IPS-15b (cell line): Measurements from ENCODE around the gene MAGEA4.
"Not testable (repeated sequence)": the region's sequence is repeated elsewhere in the genome, so short reads cannot be mapped to it uniquely, and the experiment has no call there.

Experiments used
- H3K27me3 ChIP-seq: one replicate; pipeline ENCODE4 v1.6.1; 2013; ENCODE audit warnings: low read length; ENCODE audit not compliant: control insufficient read depth, insufficient read depth
- H3K36me3 ChIP-seq: one replicate; pipeline ENCODE4 v1.6.1; 2013; ENCODE audit warnings: low read length; ENCODE audit not compliant: control insufficient read depth, insufficient read depth
- H3K4me1 ChIP-seq: one replicate; pipeline ENCODE4 v1.6.1; 2013; ENCODE audit warnings: mild to moderate bottlenecking, low read length; ENCODE audit not compliant: control insufficient read depth, insufficient read depth
- H3K4me3 ChIP-seq: one replicate; pipeline ENCODE4 v1.5.1; 2013; ENCODE audit warnings: low read depth, low read length
- H3K9ac ChIP-seq: one replicate; pipeline ENCODE4 v1.6.1; 2013; ENCODE audit warnings: low read depth, mild to moderate bottlenecking, low read length
- H3K9me3 ChIP-seq: one replicate; pipeline ENCODE4 v1.6.1; 2013; ENCODE audit warnings: mild to moderate bottlenecking, low read length; ENCODE audit not compliant: control insufficient read depth, insufficient read depth

Gene MAGEA4

GRCh38 chrX:151901826-151902225 is 10.9 kb upstream of the MAGEA4 start:
- peaks cover 13% of the 10 kb centered on the region for H3K9me3 ChIP-seq
- no peak overlapping the region for H3K9ac ChIP-seq
- no peaks in the 10 kb centered on the region for H3K4me1 ChIP-seq
- peaks cover 2% of the 10 kb centered on the region for H3K36me3 ChIP-seq
- no peaks in the 10 kb centered on the region for H3K27me3 ChIP-seq
- no peak overlapping the region for H3K4me3 ChIP-seq

GRCh38 chrX:151902813-151903591 is 9.7 kb upstream of the MAGEA4 start:
- Histone ChIP-seq H3K36me3 (peaks cover 2% of the 10 kb centered on the region), H3K9ac (no peak overlapping the region), H3K4me1 (no peaks in the 10 kb centered on the region), H3K27me3 (no peaks in the 10 kb centered on the region), H3K4me3 (no peak overlapping the region), H3K9me3 (peaks cover 10% of the 10 kb centered on the region)

- Histone ChIP-seq H3K36me3 (peaks cover 2% of the 10 kb centered on the region), H3K9me3 (peaks cover 10% of the 10 kb centered on the region), H3K4me3 (no peak overlapping the region), H3K27me3 (no peaks in the 10 kb centered on the region), H3K4me1 (no peaks in the 10 kb centered on the region), H3K9ac (no peak overlapping the region)
Measured at GRCh38 chrX:151904989-151905388, 7.7 kb upstream of the MAGEA4 start.

GRCh38 chrX:151912221-151912620 is 468 bp upstream of the MAGEA4 start:
- Histone ChIP-seq H3K27me3 (no peaks in the 10 kb centered on the region), H3K36me3 (no peaks in the 10 kb centered on the region), H3K4me3 (no peak overlapping the region), H3K4me1 (no peaks in the 10 kb centered on the region), H3K9me3 (no peaks in the 10 kb centered on the region), H3K9ac (no peak overlapping the region)

- not testable (repeated sequence) for H3K9ac ChIP-seq, H3K4me3 ChIP-seq, H3K9me3 ChIP-seq, H3K27me3 ChIP-seq, H3K4me1 ChIP-seq, H3K36me3 ChIP-seq
Measured at GRCh38 chrX:151918736-151919135, 6.0 kb downstream of the MAGEA4 start.

- Histone ChIP-seq H3K4me3 (no peak overlapping the region), H3K9me3 (no peaks in the 10 kb centered on the region), H3K9ac (no peak overlapping the region), H3K36me3 (no peaks in the 10 kb centered on the region), H3K4me1 (no peaks in the 10 kb centered on the region), H3K27me3 (no peaks in the 10 kb centered on the region)
Measured at GRCh38 chrX:151919610-151920009, 6.9 kb downstream of the MAGEA4 start.

- no peak overlapping the region for H3K4me3 ChIP-seq
- H3K4me1 ChIP-seq: no peaks in the 10 kb centered on the region
- H3K27me3 ChIP-seq: no peaks in the 10 kb centered on the region
- no peaks in the 10 kb centered on the region for H3K9me3 ChIP-seq
- H3K9ac ChIP-seq: no peak overlapping the region
- H3K36me3 ChIP-seq: no peaks in the 10 kb centered on the region
Measured at GRCh38 chrX:151920101-151920500, 7.4 kb downstream of the MAGEA4 start.

GRCh38 chrX:151920530-151920929 is 7.8 kb downstream of the MAGEA4 start:
- Histone ChIP-seq H3K4me1 (no peaks in the 10 kb centered on the region), H3K27me3 (no peaks in the 10 kb centered on the region), H3K9me3 (no peaks in the 10 kb centered on the region), H3K9ac (no peak overlapping the region), H3K4me3 (no peak overlapping the region), H3K36me3 (no peaks in the 10 kb centered on the region)

- Histone ChIP-seq H3K4me1 (no peaks in the 10 kb centered on the region), H3K9ac (no peak overlapping the region), H3K4me3 (no peak overlapping the region), H3K27me3 (no peaks in the 10 kb centered on the region), H3K9me3 (no peaks in the 10 kb centered on the region), H3K36me3 (no peaks in the 10 kb centered on the region)
Measured at GRCh38 chrX:151921292-151921691, 8.6 kb downstream of the MAGEA4 start.

GRCh38 chrX:151921866-151922265 is 9.2 kb downstream of the MAGEA4 start:
- no peaks in the 10 kb centered on the region for H3K9me3 ChIP-seq
- no peaks in the 10 kb centered on the region for H3K36me3 ChIP-seq
- no peaks in the 10 kb centered on the region for H3K27me3 ChIP-seq
- H3K9ac ChIP-seq: no peak overlapping the region
- no peaks in the 10 kb centered on the region for H3K4me1 ChIP-seq
- no peak overlapping the region for H3K4me3 ChIP-seq

GRCh38 chrX:151922692-151923091 is 10.0 kb downstream of the MAGEA4 start:
- Histone ChIP-seq H3K4me3 (no peak overlapping the region), H3K27me3 (no peaks in the 10 kb centered on the region), H3K36me3 (no peaks in the 10 kb centered on the region), H3K9me3 (no peaks in the 10 kb centered on the region), H3K4me1 (no peaks in the 10 kb centered on the region), H3K9ac (no peak overlapping the region)

- Histone ChIP-seq H3K9ac (no peak overlapping the region), H3K36me3 (no peaks in the 10 kb centered on the region), H3K4me3 (no peak overlapping the region), H3K9me3 (no peaks in the 10 kb centered on the region), H3K27me3 (no peaks in the 10 kb centered on the region), H3K4me1 (no peaks in the 10 kb centered on the region)
Measured at GRCh38 chrX:151923648-151924047, 11.0 kb downstream of the MAGEA4 start.
